Effector memory CD4-positive, alpha-beta T cell (primary cell): ENCODE measurements around the gene CMSS1.

Experiments used
- DNase-seq, 3 donors: peaks; one replicate each; pipeline ENCODE4 v3.0.0-alpha.2; 2020
- H3K27ac ChIP-seq: 2 replicates; pipeline ENCODE4 v1.7.0; 2013; ENCODE audit warnings: mild to moderate bottlenecking, low read length, moderate library complexity; ENCODE audit not compliant: insufficient read depth, poor library complexity, severe bottlenecking
- H3K27me3 ChIP-seq: replicated peaks from 2 replicates; pipeline ENCODE4 v1.7.0; 2013; ENCODE audit warnings: mild to moderate bottlenecking, low read length; ENCODE audit not compliant: insufficient read depth, control insufficient read depth, poor library complexity, severe bottlenecking
- H3K36me3 ChIP-seq: 2 replicates; pipeline ENCODE4 v1.7.0; 2013; ENCODE audit warnings: mild to moderate bottlenecking, low read length, moderate library complexity; ENCODE audit not compliant: control insufficient read depth, insufficient read depth
- H3K4me1 ChIP-seq: 2 replicates; pipeline ENCODE4 v1.7.0; 2013; ENCODE audit warnings: low read length, mild to moderate bottlenecking; ENCODE audit not compliant: control insufficient read depth, insufficient read depth, poor library complexity, severe bottlenecking
- H3K4me3 ChIP-seq: 2 replicates; pipeline ENCODE4 v1.7.0; 2013; ENCODE audit warnings: low read length, low read depth, mild to moderate bottlenecking; ENCODE audit not compliant: insufficient read depth, poor library complexity, severe bottlenecking
- H3K9me3 ChIP-seq: 2 replicates; pipeline ENCODE4 v1.7.0; 2013; ENCODE audit warnings: mild to moderate bottlenecking, low read length, moderate library complexity; ENCODE audit not compliant: control insufficient read depth

Gene CMSS1

GRCh38 chr3:100171211-100171914 lies 353.7 kb downstream of the CMSS1 start:
- peaks cover 12% of the 10 kb centered on the region for H3K36me3 ChIP-seq

GRCh38 chr3:100173961-100174360 lies 356.3 kb downstream of the CMSS1 start:
- no peaks in the 10 kb centered on the region for H3K4me1 ChIP-seq
- H3K27me3 ChIP-seq, result no peaks in the 10 kb centered on the region
- DNase-seq, result no peak
- H3K4me3 ChIP-seq, result no peak overlapping the region
- H3K9me3 ChIP-seq, result no peaks in the 10 kb centered on the region
- peaks cover 10% of the 10 kb centered on the region for H3K36me3 ChIP-seq
- no peak overlapping the region for H3K27ac ChIP-seq

More at GRCh38 chr3:100171211-100171914, 353.7 kb downstream of the CMSS1 start:
- Histone ChIP-seq H3K27ac (no peak overlapping the region), H3K4me3 (no peak overlapping the region), H3K9me3 (no peaks in the 10 kb centered on the region), H3K27me3 (no peaks in the 10 kb centered on the region), H3K4me1 (no peaks in the 10 kb centered on the region)
- DNase-seq, result no peak

DNA sequence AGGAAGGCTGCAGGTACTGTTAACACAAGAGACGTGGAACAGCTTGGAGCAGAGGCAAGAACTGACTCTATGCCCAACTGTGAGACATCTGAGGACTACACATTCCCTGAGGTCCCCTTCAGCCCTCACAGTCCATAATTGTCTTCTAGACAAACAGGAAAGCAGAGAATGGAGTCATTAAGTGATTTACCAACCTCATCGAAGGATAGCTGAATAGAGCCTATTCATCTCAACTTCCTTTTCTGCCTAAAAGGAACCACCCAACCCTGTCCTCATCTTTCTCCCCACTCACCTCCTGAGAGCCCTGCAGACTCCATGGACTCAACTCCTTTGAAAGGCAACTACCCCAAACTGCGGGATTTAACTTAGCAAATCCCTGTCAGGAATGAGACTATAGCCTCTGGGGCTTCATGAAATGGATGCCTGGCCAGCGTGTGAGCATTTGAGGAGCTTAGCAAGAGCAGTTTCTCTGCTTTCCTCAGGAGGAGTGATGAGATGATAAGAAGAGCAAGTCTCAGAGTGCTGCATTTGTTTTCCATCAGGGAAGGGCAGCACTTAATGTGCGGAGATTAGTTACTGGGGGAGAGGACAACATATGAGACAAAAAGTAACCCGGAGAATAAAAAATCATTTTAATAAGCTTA lies 358.1 kb downstream of the CMSS1 start:
- DNase-seq, result no peak
- Histone ChIP-seq H3K27me3 (no peaks in the 10 kb centered on the region), H3K9me3 (no peaks in the 10 kb centered on the region), H3K27ac (no peak overlapping the region), H3K36me3 (peaks cover 11% of the 10 kb centered on the region), H3K4me1 (no peaks in the 10 kb centered on the region), H3K4me3 (no peak overlapping the region)

DNA sequence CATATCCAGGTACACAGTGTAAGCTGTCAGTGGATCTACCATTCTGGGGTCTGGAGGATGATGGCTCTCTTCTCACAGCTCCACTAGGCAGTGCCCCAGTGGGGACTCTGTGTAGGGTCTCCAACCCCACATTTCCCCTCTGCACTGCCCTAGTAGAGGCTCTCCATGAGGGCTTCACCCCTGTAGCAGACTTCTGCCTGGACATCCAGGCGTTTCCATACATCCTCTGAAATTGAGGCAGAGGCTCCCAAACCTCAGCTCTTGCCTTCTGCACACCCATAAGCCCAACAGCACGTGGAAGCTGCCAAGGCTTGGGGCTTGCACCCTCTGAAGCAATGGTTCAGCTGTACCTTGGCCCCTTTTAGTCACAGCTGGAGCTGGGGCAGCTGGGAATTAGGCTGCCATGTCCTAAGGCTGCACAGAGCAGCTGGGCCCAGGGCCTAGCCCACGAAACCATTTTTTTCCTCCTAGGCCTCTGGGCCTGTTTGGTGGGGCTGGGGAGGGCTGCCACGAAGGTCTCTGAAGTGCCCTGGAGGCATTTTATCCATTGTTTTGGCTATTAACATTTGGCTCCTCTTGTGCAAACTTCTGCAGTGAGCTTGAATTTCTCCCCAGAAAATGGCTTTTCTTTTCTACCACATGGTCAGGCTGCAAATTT lies 362.2 kb downstream of the CMSS1 start:
- Histone ChIP-seq H3K27ac (no peak overlapping the region), H3K4me1 (no peaks in the 10 kb centered on the region), H3K4me3 (no peak overlapping the region), H3K36me3 (peaks cover 6% of the 10 kb centered on the region), H3K9me3 (no peaks in the 10 kb centered on the region), H3K27me3 (no peaks in the 10 kb centered on the region)
- DNase-seq, result no peak

- Histone ChIP-seq H3K36me3 (peaks cover 4% of the 10 kb centered on the region), H3K27ac (no peak overlapping the region), H3K4me3 (no peak overlapping the region), H3K27me3 (no peaks in the 10 kb centered on the region), H3K9me3 (no peaks in the 10 kb centered on the region), H3K4me1 (no peaks in the 10 kb centered on the region)
- no peak for DNase-seq
These were observed 366.0 kb downstream of the CMSS1 start for GRCh38 chr3:100183608-100184125.

DNA sequence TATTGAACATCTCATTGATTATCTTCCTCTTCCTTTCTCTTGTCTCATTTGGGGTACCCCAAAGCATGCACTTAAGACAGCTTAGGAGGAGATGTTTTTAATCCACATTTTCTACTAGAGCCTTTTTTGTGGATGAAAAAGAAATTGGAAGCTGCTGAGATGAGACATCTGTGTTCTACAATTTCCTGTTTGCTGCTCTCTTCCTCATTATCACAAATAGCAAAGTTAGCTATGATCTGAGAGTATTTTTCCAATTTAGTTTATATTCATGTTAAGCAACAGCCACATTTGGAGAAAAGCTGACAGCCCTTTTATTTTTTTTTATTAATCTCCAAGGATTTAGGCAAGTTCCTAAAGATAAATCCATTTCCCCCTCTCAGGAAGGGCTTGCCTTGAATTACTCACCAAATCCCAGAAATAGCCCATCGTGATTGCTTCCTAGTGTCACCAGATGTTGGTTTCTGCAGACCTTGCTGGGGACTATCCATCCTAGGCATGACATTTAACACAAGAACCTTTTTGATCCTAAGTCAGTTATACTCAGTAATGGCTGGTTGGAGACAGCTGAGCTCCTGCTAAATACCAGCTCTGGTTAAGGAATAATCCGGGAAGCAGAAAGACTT lies 367.4 kb downstream of the CMSS1 start:
- Histone ChIP-seq H3K9me3 (no peaks in the 10 kb centered on the region), H3K36me3 (no peaks in the 10 kb centered on the region), H3K4me1 (no peaks in the 10 kb centered on the region), H3K4me3 (no peak overlapping the region), H3K27me3 (no peaks in the 10 kb centered on the region), H3K27ac (no peak overlapping the region)
- no peak for DNase-seq

GRCh38 chr3:100185847-100186246 lies 368.2 kb downstream of the CMSS1 start:
- Histone ChIP-seq H3K27me3 (no peaks in the 10 kb centered on the region), H3K4me1 (no peaks in the 10 kb centered on the region), H3K4me3 (no peak overlapping the region), H3K27ac (no peak overlapping the region), H3K9me3 (no peaks in the 10 kb centered on the region), H3K36me3 (no peaks in the 10 kb centered on the region)
- no peak for DNase-seq

DNA sequence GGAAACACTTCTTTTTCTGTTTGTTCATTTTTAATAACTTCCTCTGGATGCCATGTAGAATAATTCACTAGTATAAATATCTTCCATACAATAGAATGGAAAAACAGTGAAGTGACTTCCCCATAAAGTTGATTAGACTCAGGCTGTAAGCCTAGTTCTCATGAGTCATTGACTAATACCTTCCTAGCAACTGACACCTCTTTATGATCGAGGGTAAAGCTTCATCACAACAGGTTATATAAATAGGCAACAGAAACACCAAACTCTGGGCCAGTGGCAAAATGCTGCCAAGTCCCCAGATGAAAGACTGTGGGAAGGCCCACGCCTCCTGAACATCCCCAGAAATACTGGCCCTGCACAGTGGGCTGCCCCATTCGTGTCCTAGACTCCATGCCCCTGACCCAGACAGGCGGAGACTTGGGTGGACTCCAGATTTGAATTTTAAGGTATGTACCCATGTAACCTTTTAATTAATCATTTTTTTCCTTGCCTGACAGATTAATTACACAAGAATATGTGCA lies 371.8 kb downstream of the CMSS1 start:
- Histone ChIP-seq H3K27me3 (no peaks in the 10 kb centered on the region), H3K36me3 (no peaks in the 10 kb centered on the region), H3K9me3 (no peaks in the 10 kb centered on the region), H3K4me1 (no peaks in the 10 kb centered on the region), H3K4me3 (no peak overlapping the region), H3K27ac (no peak overlapping the region)
- no peak for DNase-seq

- DNase-seq, result no peak
- Histone ChIP-seq H3K9me3 (no peaks in the 10 kb centered on the region), H3K4me1 (no peaks in the 10 kb centered on the region), H3K36me3 (no peaks in the 10 kb centered on the region), H3K27me3 (no peaks in the 10 kb centered on the region), H3K4me3 (no peak overlapping the region), H3K27ac (no peak overlapping the region)
These were observed 377.7 kb downstream of the CMSS1 start for GRCh38 chr3:100195375-100195774.
